ENCODE measurements around the gene RPS19.

DNA sequence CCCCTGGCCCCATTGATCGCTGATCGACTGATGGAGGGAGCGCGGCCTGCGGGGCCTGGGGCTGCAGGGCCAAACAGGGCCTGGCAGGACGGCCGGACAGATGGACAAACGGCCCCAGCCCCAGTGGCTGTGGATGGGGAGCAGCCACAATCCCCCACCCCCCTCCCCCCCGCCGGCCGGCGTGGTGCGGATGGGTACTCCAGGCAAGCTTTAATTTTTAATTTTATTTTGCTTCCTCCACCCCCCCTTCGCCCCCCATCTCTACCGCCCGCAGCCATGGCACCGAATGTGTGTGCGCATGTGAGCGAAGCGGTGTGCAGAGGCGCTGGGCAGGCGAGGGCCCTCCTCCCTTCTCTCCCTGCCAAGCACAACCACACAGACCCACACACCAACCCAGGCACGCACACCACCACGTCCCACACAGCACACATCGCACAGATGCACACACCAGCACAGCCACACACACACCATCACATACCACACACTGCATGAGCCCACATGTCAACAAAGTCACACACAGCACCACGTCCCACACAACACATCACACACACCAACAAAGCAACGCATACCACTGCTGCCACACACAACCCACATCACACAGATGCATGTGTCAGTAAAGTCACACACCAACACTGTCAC lies 55.8 kb downstream of the RPS19 start:
- TF ChIP-seq CTCF (IDR thresholded peaks at IDR 0.05; ENCODE audit: poor library complexity) (no peak), EZH2 (IDR thresholded peaks at IDR 0.05; ENCODE audit: borderline replicate concordance) (no peak), EZH2phosphoT487 (IDR thresholded peaks at IDR 0.05; ENCODE audit: low read depth, severe bottlenecking, unreplicated experiment) (no peak)

All from hepatocyte (in vitro differentiated cells).